ENCODE results near the gene ANKRD29.
A peak's percentile ranks its signal among the peaks of the same experiment; 100 is the strongest.
"Not testable (repeated sequence)": the region's sequence is repeated elsewhere in the genome, so short reads cannot be mapped to it uniquely, and the experiment has no call there.

ANKRD29 gene

DNA sequence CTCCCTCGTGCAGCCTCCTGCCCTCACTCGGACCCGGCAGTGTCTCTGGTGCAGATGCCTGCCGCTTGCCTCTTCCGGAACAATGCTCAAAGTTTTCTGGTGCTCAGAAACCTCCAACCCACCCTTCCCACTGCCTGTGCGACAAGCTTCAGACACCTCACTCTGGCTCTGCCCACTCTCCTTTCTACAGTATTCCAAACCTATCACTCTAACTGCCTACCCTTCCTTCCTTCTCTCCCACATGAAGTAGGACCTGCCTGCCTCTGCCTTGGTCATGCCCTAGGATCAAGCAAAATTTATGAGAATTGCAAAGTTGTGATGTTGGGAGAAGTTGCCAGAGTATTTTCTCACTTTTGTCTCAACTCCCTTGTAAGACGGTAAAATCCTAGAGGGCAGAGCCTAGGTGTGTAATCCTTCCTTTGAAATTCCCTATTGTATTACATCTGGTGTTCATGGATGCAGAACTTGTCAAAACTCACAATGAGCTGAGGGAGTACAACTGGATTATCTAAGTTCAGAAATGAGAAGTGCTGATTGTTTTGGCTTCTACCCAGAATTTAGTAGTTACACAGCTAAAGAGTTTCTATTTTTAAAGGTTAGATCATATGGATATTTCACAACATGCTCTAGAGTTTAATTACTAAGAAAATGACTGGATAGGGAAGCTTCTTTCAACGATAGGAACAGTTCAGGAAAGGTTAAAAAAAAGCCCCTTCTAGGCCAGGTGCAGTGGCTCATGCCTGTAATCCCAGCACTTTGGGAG lies 83.6 kb downstream of the ANKRD29 start:
- DNase-seq, result no peak

DNA sequence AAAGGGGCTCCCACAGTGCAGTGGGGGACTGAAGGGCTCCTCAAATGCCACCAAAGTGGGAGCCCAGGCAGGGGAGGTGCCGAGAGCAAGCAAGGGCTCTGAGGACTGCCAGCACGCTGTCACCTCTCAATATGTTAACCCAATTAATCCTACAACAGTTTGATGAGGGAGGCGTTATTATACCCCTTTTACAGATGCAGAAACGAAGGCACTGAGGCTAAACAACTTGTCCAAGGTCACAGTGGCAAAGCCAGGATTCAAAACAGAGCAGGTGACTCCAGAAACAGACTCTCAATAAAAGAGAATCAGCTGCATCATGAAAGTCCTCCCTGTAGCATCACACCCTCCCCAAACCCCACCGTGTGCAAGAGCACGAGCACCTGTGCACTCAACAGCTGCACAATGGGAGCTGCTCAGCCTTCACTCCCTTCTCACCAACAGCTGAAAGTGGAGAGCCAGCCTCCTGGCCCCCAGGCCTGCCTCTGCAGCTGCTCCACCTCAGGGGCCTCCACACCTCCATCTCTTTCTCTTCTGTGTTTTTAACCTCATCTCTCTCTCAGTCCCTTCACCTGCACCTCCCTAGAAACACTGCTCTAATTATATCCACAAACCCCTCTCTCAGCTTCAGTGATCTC lies 84.5 kb downstream of the ANKRD29 start:
- DNase-seq, result no peak

DNA sequence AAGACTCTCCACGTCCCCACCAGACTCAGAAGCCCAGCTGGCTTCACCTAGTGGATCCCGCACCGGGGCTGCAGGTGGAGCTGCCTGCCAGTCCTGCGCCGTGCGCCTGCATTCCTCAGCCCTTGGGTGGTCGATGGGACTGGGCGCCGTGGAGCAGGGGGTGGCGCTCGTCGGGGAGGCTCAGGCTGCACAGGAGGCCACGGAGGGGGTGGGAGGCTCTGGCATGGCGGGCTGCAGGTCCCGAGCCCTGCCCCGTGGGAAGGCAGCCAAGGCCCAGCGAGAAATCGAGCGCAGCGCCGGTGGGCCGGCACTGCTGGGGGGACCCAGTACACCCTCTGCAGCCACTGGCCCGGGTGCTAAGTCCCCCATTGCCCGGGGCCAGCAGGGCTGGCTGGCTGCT lies 85.2 kb downstream of the ANKRD29 start:
- not testable (repeated sequence) for DNase-seq

DNA sequence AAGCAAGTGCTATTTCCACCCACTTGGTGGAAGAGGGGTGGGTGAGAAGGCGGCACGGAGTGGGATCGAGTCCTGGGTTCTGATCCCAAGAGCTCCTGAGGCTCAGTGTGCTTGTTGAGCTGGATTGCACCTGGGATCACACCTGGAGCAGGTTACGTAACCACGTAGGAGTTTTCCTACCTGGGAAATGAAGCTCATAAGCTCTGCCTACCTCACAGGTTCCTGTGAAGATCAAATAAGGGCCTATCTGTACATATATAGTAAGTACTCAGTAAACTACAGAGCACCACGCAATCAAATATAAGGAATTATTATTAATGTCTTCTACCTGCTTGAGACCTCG lies 87.4 kb downstream of the ANKRD29 start:
- DNase-seq, result no peak

DNA sequence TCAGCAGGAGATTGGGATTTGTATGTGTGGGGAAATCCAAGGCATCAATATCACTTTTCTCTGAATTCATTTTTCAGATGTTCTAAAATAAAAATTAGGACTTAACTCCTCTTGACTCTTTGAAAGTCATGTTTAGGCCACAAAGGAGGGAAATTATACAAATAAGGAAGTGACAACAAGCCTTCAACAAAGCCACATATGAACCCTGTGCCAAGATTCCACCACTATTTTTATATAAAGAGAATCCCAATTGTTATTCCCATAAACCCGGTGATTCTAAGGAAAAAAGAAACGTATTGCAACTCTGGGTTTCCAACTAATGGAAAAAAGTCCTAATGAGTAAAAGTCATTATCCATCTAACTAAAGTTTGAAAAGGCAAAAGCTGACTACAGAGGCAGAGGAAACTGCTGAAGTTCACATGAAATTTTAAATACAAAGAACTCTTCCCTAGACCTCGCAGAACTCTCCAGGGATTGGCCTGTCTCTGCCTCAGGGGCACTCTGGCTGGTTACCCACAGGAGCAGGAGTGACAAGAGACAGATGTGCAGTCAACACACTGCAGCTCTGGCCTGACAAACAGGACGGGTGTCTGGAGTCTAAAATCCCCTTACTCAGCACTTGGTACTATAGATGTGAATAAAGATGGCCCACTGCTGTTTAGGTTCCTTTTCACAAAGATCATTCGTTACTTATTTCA lies 88.0 kb downstream of the ANKRD29 start:
- no peak for DNase-seq

DNA sequence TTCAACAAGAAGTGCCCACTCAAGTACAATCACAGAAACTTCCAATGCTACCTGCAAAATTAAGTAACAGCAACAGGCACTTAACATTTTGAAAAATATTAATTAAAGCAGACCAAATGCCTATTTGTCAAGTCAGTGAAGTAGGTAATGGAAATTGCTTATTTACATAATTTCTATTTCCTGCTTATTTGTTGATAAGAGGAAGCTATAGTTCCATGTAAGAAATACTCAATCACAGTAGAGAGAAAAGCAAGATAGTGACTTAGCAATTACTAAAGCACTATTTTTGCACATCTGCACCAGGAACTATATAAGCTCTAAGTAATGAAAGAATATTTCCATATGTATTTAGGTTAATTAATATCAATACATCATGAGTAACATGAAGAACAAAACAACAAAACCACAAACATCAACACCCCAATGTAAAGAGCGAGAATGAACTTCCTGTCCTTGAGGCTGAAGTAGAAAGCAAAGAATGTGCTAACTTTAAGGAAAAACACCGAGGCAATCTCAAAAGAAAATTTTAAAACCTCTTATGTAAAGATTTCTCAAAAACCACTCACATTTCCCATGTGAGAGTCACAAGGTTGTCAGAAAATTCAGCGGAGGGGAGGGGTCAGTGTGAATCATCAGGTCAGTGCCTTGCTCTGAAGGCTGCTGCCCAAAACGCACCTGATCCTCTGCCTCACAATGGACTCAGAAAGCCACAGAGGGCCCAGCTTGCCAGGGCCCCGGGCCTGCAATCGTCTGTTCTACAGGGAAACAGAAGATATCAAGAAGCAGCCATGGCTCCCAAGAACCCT lies 88.9 kb downstream of the ANKRD29 start:
- peak; percentile 54 for DNase-seq

DNA sequence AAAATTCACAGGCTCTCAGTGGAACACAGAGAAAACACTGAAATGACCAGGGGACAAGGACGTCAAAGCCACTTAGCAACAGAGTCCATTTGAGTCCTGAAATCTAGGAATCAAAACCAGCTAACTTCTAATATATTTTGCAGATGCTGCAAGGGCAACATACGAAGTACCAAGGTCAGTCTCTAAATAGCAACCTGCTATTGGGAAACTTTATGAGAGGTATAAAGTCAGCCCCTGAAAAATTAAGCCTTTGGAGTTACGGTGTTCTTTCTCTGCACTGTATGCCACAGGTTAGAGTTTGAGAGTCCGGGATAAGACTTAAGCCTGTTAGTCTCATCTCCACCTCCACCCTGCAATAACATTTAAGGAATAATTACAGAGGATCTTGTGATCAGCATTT lies 89.7 kb downstream of the ANKRD29 start:
- no peak for DNase-seq

DNA sequence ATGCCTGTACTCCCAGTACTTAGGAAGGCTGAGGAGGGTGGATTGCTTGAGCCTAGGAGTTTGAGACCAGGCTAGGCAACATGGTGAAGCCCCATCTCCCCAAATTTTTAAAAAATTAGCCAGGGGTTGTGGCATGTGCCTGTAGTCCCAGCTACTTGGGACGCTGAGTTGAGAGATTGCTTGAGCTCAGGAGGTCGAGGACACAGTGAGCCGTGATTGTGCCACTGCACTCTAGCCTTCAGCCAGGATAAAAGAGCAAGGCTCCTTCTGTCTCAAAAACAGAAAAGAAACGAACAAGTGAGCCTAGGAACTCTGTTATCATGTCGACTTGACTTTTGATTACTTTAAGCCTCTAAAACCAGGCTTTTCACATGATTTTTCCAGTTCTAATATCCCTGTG lies 90.1 kb downstream of the ANKRD29 start:
- no peak for DNase-seq

DNA sequence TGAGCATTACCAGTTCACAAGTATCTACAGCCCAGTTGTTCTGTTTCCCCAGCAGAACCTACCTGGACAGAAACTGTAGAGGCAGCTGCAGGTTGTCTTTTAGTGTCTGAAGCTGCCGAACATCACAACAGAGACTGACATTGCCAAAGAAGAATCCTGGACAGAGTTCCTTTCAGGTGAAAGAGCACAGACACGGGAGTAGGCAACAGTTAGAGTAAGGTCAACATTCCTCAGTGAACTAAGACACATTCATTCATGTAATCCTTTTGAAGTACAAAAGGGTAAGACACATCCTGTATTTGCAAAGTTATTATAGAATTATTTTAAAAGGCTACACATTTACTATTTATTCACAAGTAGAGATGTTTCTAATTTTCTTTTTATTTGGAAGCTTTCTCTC lies 90.7 kb downstream of the ANKRD29 start:
- DNase-seq, result no peak

DNA sequence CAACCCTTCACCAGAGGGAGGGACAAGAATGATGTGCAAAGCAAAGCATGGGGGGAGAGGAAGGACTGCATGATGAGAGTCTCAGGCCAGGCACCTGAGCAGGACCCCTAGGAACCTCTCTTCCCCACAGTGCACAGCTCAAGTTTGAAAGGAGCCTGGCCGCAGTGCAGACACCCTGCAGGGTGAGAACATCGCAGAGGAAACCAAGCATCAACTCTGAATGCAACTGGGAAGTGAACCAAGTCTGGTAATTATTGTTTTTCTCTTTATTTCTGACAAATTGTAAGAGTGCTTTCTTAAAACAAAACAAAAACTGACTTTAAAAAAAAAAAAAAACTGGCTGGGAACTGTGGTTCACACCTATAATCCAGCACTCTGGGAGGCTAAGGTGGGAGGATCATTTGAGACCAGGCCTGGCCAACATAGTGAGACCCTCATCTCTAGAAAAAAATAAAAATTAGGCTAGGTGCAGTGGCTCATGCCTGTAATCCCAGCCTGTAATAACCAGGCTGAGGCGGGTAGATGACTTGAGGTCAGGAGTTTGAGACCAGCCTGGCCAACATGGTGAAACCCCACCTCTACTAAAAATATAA lies 91.7 kb downstream of the ANKRD29 start:
- DNase-seq, result peak; percentile 33

DNA sequence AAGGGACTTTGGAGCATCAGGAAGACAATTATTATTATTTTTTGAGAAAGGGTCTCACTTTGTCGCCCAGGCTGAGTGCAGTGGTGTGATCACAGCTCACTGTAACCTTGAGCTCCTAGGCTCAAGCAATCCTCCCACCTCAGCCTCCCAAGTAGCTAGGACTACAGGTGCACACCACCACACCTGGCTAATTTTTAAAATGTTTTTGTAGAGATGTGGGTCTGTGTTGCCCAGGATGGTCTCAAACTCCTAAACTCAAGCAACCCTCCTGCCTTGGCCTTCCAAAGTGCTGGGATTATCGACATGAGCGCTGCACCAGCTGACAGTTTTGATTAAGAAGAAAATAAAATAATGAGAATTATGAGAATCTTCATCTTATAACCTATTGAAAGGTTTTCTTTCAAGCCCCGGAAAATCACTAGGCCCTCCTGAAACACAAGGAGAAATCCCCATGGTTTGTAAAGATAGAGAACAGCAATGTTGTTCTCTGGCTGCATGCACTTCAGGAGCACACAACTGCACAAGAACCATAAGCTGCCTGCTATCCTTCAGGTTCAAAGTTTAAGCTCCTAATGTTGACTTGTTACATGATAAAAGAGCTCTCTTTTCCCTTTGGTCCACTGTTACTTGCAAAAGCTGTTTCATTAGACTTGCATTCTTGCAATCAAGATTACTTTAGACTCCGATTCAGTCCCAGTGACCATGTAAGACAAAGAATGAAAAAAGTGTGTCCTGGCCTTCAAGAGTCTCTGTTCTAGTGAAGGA lies 93.2 kb downstream of the ANKRD29 start:
- DNase-seq, result no peak

DNA sequence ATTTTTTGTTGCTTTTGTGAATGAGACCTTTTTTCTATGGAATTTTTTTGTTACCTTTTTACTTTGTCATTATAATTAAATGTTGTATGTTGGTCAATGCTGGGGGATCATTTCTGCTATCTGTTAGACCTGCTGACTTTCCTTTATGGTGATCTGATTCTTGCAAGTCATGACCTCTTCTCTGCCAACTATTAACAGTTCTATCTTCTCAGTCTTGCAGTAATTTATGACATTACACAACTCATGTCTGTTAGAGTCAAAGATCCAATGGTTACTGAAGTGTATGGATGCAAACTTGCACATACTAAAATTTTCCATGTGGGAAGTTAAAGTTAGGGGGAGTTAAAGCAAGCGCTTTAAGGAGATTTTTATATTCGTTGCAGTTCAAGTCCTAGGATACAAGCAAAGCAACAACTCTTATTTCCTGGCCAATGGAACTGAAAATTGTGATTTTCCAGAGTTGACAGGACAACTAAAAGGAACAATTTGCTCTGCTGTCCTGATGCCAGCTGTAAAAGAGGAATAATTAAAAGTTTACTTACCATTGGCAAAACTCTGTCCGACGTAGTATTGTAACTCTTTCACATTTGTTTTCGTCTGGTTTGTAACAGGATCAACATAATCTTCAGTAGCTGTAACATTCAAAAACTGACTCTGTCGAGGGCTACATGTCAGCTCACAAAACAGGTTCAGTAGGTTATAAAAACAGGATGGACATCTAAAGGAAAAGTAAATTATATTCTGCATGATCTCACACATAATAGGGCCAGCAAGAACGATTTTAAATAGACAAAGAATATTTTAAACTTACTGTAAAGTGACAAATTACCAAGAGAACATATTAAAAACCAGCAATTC lies 94.2 kb downstream of the ANKRD29 start:
- DNase-seq, result no peak

DNA sequence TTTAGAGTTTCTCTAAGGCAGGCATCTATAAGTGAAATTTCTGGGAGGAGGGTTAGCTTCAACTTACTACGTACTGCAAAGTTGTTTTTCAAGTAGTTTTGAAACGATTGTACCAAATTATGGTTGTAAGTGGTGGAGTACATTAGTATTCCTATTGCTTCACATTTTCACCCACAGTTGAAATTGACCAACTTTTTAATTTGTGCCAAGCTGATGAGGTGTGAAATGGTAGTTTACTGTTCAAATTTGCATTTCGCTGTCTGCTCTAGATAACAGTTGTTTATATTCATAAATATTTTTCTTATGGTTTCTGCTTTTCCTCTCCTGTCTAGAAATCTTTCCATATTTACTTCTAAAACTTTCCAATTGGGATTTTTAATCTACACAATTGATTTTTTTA lies 95.0 kb downstream of the ANKRD29 start:
- no peak for DNase-seq

DNA sequence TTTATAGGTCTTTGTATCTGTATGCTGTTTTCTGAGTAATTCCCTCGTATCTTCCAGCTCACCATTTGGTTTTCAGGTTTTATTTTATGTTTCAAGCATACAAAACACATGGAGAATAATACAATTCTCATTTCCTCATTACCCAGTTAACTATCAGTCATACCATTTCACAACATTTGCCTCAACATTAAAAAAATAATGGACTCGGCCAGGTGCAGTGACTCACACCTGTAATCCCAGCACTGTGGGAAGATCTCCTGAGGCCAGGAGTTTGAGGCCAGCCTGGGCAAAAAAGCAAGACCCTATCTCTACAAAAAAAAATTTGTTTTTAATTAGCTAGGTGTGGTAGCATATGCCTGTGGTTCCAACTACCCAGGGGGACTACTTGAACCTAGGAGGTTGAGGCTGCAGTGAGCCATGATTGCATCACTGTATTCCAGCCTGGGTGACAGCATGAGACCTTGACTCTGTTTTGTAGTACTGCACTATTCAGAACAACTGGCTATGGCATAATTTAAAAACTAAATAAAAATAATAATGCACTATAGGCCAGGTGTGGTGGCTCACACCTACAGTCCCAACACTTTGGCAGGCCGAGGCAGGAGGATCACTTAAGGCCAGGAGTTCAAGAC lies 96.7 kb downstream of the ANKRD29 start:
- no peak for DNase-seq

DNA sequence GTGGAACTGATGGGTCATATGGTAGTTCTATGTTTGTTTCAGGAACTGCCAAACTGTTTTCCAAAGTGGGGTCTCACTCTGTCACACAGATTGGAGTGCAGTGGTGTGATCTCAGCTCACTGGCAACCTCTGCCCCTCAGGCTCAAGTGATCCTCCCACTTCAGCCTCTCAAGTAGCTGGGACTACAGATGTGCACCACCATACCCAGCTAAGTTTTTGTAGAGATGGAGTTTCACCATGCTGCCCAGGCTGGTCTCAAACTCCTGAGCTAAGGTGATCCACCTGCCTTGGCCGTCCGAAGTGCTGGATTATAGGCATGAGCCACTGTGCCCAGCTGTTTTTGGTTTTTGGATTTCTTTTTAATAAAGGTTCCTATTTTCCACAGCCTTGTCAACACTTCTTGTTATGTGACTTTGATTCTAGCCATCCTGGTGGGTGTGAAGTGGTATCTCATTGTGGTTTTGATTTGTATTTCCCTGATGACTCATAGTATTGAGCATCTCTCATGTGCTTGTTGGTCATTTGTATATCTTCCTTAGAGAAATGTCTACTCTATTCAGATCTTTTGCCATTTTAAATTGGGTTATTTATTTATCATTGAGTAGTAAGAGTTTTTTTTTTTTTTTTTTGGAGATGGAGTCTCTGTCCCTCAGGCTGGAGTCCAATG lies 99.2 kb downstream of the ANKRD29 start:
- peak; percentile 44 for DNase-seq

DNA sequence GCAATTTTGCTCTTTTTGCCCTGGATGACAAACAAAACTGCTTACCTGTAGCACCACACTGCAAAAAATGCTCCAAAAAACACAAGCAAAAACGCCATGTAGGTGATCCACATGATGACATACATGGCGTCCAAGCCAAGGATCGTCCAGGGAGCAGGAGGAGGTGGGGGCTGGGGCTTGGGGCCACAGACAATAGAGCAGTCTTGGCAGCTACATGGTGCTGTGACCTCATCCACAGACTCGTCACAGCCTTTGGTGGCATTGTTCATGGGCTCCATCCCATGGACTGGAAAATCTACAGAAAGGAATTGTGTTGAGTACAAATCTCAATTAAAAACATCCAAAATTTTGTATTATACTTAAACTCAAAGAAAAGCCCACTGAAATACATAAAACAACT lies 102.5 kb downstream of the ANKRD29 start:
- DNase-seq, result no peak

DNA sequence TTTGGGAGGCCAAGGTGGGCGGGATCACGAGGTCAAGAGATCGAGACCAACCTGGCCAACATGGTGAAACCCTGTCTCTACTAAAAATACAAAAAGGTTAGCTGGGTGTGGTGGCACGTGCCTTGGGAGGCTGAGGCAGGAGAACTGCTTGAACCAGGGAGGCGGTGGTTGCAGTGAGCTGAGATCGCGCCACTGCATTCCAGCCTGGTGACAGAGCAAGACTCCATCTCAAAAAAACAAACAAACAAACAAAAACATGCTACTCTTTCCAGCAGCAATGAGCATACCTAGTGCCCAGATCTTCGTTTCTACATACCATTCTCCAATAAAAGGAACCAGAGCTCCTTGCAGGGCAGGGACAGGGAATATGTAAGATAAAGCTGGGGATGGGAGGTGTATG lies 105.2 kb downstream of the ANKRD29 start:
- DNase-seq, result not testable (repeated sequence)

DNA sequence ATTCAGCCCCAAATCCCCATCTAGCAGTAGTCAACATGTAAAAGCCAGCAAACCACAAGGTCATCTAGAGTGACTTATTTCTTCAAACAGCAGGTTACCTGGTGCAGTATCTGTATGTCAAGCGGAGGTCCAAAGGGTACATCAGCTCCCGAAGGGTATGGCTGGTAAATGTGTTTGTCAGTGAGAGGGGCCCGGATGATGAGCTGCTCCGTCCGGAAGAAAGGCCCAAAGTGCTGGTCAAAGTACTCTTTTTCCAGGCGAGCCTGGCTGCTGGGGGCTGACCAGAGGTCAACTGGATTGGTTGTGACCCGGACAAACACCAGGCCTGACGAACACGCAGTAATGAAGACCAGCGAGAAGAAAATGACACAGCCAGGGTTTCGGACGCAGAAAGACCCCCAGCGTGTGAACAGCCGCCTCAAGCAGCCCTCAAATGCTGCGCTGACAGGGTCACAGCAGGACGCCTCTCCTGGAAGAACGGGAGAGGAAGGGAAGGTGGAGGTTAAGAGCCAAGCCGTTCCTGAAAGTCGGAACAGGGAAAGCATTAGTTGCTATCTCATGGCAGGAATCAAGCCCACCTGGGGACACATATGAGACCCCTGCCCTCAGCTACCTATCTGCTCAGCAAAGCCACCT lies 106.4 kb downstream of the ANKRD29 start:
- no peak for DNase-seq

DNA sequence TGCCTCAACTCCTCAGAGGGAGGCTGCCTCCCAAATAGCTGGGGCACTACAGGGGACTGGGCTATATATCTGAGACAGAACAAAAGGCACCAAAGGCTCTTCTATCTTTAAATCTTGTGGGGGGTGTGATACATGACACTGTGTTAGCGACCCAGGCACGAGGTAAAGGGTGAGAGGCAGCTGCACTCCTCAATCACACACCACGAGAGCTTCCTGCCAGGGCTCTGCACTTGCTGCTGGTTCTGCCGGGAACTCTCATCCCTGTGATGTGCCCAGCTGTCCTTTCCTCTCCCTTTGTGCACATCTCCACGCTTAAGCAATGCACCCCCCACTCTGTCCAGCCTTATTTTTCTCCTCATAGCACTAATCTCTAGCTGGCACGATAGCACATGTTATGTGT lies 108.8 kb downstream of the ANKRD29 start:
- DNase-seq, result no peak

DNA sequence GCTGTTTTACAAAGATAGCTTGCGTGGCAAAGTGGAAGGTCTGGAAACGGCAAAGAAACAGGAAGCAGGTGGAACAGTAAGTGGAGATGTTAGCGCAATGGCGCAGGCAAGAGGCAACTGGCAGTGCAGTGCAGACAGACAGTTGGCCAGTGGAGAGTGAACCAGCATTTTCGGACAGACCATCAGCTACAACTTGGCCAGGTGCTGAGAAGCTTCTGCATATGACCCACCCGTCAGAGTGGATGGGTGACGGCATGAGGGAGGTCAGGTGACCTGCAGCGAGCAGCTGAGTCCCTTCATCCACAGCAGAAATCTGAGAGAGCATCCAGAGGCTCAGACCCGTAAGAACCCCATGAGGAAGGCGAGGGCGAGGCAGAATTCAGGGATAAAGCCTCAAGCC lies 110.2 kb downstream of the ANKRD29 start:
- no peak for DNase-seq

Measured in CD4-positive, alpha-beta T cell treated with Interleukin-10 for 1 hour (primary cell).